GM23338 (cell line): ENCODE measurements around the gene SERBP1. TPM values are rescaled to one million over a fixed set of nuclear protein-coding genes. Genes with fewer than 3 reads are reported as not detected.

ENCODE experiments used
- ATAC-seq: fragments of 200-7000 bp; cut with Tn5 transposase; 3 replicates; pipeline ENCODE4 v1.9.1; 2020
- DNase-seq: peaks from one replicate; pipeline ENCODE4 v3.0.0-alpha.2; 2015; ENCODE audit warnings: low spot score
- H2AFZ ChIP-seq: fragments of 200-600 bp; sonication (generic); 2 replicates; pipeline ENCODE4 v1.8.0; 2016; ENCODE audit warnings: antibody characterized with exemption, mild to moderate bottlenecking, moderate library complexity
- H3F3A ChIP-seq: fragments of 200-600 bp; sonication (generic); replicated peaks from 2 replicates; pipeline ENCODE4 v1.8.0; 2017; ENCODE audit warnings: antibody characterized with exemption, mixed run types, low read depth
- H3K27ac ChIP-seq: fragments of 200-600 bp; sonication (generic); 2 replicates; pipeline ENCODE4 v1.6.1; 2016; ENCODE audit warnings: low read depth
- H3K27me3 ChIP-seq: fragments of 200-600 bp; sonication (generic); 2 replicates; pipeline ENCODE4 v1.8.0; 2016; ENCODE audit warnings: mild to moderate bottlenecking, mixed run types, moderate library complexity; ENCODE audit not compliant: insufficient read depth
- H3K36me3 ChIP-seq: fragments of 200-600 bp; sonication (generic); 2 replicates; pipeline ENCODE4 v1.8.0; 2016; ENCODE audit warnings: mild to moderate bottlenecking; ENCODE audit not compliant: insufficient read depth
- H3K4me1 ChIP-seq: fragments of 200-600 bp; sonication (generic); 2 replicates; pipeline ENCODE4 v1.8.0; 2016; ENCODE audit warnings: mild to moderate bottlenecking, moderate library complexity; ENCODE audit not compliant: insufficient read depth
- H3K4me2 ChIP-seq: fragments of 200-600 bp; sonication (generic); 2 replicates; pipeline ENCODE4 v1.7.1; 2017; ENCODE audit warnings: mixed run types
- H3K4me3 ChIP-seq: fragments of 200-600 bp; sonication (generic); 2 replicates; pipeline ENCODE4 v1.6.1; 2016; ENCODE audit warnings: mixed run types
- H3K79me2 ChIP-seq: fragments of 200-600 bp; sonication (generic); replicated peaks from 2 replicates; pipeline ENCODE4 v1.8.0; 2017; ENCODE audit warnings: mild to moderate bottlenecking; ENCODE audit not compliant: insufficient read depth
- H3K9me2 ChIP-seq: fragments of 200-600 bp; sonication (generic); 2 replicates; pipeline ENCODE4 v1.8.0; 2017; ENCODE audit not compliant: insufficient read depth
- H4K20me1 ChIP-seq: fragments of 200-600 bp; sonication (generic); replicated peaks from 2 replicates; pipeline ENCODE4 v1.8.0; 2017; ENCODE audit warnings: mild to moderate bottlenecking; ENCODE audit not compliant: insufficient read depth
- H3K27ac Mint-ChIP-seq: 2 replicates; pipeline ENCODE4 v1.8.0; 2020; ENCODE audit warnings: inconsistent platforms, mild to moderate bottlenecking, moderate library complexity, mixed read lengths
- H3K27me3 Mint-ChIP-seq: 3 replicates; pipeline ENCODE4 v1.8.0; 2022; ENCODE audit warnings: low read depth, mild to moderate bottlenecking, moderate library complexity, mixed read lengths, inconsistent platforms; ENCODE audit not compliant: insufficient read depth, poor library complexity
- H3K36me3 Mint-ChIP-seq: 3 replicates; pipeline ENCODE4 v1.8.0; 2021; ENCODE audit warnings: low read depth, mild to moderate bottlenecking, inconsistent platforms, moderate library complexity, mixed read lengths
- H3K4me1 Mint-ChIP-seq: 3 replicates; pipeline ENCODE4 v1.8.0; 2020; ENCODE audit warnings: mild to moderate bottlenecking, inconsistent platforms, mixed read lengths
- H3K4me3 Mint-ChIP-seq: 3 replicates; pipeline ENCODE4 v1.8.0; 2021; ENCODE audit warnings: moderate library complexity, mild to moderate bottlenecking, inconsistent platforms, mixed read lengths
- H3K9me3 Mint-ChIP-seq: 3 replicates; pipeline ENCODE4 v1.8.0; 2020; ENCODE audit warnings: moderate library complexity, mild to moderate bottlenecking, inconsistent platforms, mixed read lengths
- CREB1 ChIP-seq: fragments of 250-450 bp; sonication (Bioruptor Pico); IDR thresholded peaks from 2 replicates; pipeline ENCODE4 v1.5.0; 2020; ENCODE audit warnings: low read depth, mild to moderate bottlenecking, moderate library complexity
- ETS1 ChIP-seq: IDR thresholded peaks from 2 replicates; pipeline ENCODE4 v1.6.1; 2016; ENCODE audit warnings: antibody characterized with exemption
- EZH2 ChIP-seq: fragments of 200-600 bp; sonication (generic); IDR thresholded peaks from one replicate; pipeline ENCODE4 v1.8.0; 2017; ENCODE audit warnings: antibody characterized with exemption, mild to moderate bottlenecking, low read depth; ENCODE audit not compliant: unreplicated experiment
- EZH2phosphoT487 ChIP-seq: fragments of 200-600 bp; sonication (generic); IDR thresholded peaks from one replicate; pipeline ENCODE4 v1.8.1; 2018; ENCODE audit warnings: antibody characterized with exemption; ENCODE audit not compliant: unreplicated experiment
- JUNB ChIP-seq: IDR thresholded peaks from one replicate; pipeline ENCODE4 v1.6.1; 2016; ENCODE audit warnings: antibody characterized with exemption; ENCODE audit not compliant: unreplicated experiment
- NANOG ChIP-seq: IDR thresholded peaks from 2 replicates; pipeline ENCODE4 v1.6.1; 2016; ENCODE audit warnings: antibody characterized with exemption, borderline replicate concordance
- POLR2AphosphoS5 ChIP-seq: IDR thresholded peaks from 2 replicates; pipeline ENCODE4 v1.6.1; 2016; ENCODE audit warnings: antibody characterized with exemption, low read depth
- REST ChIP-seq: IDR thresholded peaks from one replicate; pipeline ENCODE4 v1.6.1; 2018; ENCODE audit warnings: antibody characterized with exemption; ENCODE audit not compliant: unreplicated experiment
- STAT1 ChIP-seq: IDR thresholded peaks from one replicate; pipeline ENCODE4 v1.6.1; 2016; ENCODE audit warnings: antibody characterized with exemption; ENCODE audit not compliant: unreplicated experiment
- ZNF114 ChIP-seq: fragments of 250-450 bp; sonication (Bioruptor Pico); IDR thresholded peaks from 2 replicates; pipeline ENCODE4 v1.5.0; 2020; ENCODE audit warnings: mild to moderate bottlenecking, moderate library complexity
- ZNF331 ChIP-seq: fragments of 250-450 bp; sonication (Bioruptor Pico); IDR thresholded peaks from 2 replicates; pipeline ENCODE4 v1.5.0; 2020; ENCODE audit warnings: low read depth, mild to moderate bottlenecking, moderate library complexity
- ZNF462 ChIP-seq: fragments of 250-450 bp; sonication (Bioruptor Pico); IDR thresholded peaks from 2 replicates; pipeline ENCODE4 v1.5.0; 2020; ENCODE audit warnings: mild to moderate bottlenecking, moderate library complexity
- polyA plus RNA-seq: library from polyadenylated mRNA; unstranded; fragments of >200 nt; fragmentation: Nextera tagmentation; extraction: Ambion mirVana; gene quantifications from 2 replicates; pipeline ENCODE4 v1.2.1, GENCODE V29; 2016
- total RNA-seq: library from RNA; depleted of rRNA; stranded (reverse); fragments of >200 nt; shearing (Covaris generic); gene quantifications from 2 replicates; pipeline ENCODE4 v1.2.3, GENCODE V29; 2014
- TF ChIP-seq, protein P1 (sequence below), 2 experiments: fragments of 200-600 bp in 1 of 2; sonication (generic) in 1 of 2; conservative IDR thresholded peaks; 2 replicates each; pipeline versions ENCODE4 v1.5.1 to v1.6.1; 2016 to 2017; ENCODE audit warnings: antibody characterized with exemption in 2 of 2, low read depth in 2 of 2, mild to moderate bottlenecking in 2 of 2, moderate library complexity in 1 of 2

Gene SERBP1
- total and polyA plus RNA-seq, 2 experiments from 2014 or later = 559 to 674 TPM

DNA sequence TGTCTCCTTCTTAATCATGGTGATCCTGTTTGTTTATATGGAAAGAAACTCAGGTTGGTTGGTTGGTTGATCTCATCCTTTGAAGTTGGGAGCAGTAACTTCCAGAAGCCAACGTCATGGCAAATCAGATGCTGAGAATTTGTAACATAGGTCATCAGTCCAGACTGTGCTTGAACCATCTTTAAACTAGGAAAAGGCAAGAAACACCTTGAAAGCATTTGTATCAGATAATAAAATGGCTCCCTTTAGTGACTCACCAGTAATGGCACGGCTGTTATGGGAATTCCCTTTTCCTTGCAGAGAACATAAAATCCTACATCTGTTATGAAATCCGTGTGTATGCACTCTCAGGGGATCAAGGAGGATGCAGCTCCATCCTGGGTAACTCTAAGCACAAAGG, 58.1 kb downstream of the SERBP1 start:
- Histone ChIP-seq H3F3A (no peaks in the 10 kb centered on the region), H3K4me1 (peaks cover 12% of the 10 kb centered on the region), H3K4me3 (no peak overlapping the region), H3K79me2 (no peaks in the 10 kb centered on the region), H3K27ac (no peak overlapping the region), H3K4me2 (no peak overlapping the region), H3K36me3 (no peaks in the 10 kb centered on the region), H3K27me3 (no peaks in the 10 kb centered on the region), H2AFZ (no peak overlapping the region), H4K20me1 (no peaks in the 10 kb centered on the region), H3K9me2 (peaks cover under 1% of the 10 kb centered on the region; the same call in 1 of the 2 replicates)
- H3K9me3 Mint-ChIP-seq = no peaks in the 10 kb centered on the region
- peaks cover 1% of the 10 kb centered on the region for H3K27me3 Mint-ChIP-seq
- TF ChIP-seq NANOG = no peak
- no peak for TF ChIP-seq STAT1
- TF ChIP-seq EZH2 = no peak
- no peak for TF ChIP-seq JUNB
- no peak for TF ChIP-seq EZH2phosphoT487
- TF ChIP-seq ZNF331 (CRISPR knock-in tag) = no peak
- no peak for TF ChIP-seq REST
- no peak for TF ChIP-seq ZNF462 (CRISPR knock-in tag)
- no peak for TF ChIP-seq POLR2AphosphoS5
- no peak for TF ChIP-seq ETS1
- no peak for TF ChIP-seq ZNF114 (CRISPR knock-in tag)
- no peak for TF ChIP-seq CREB1 (CRISPR knock-in tag)
- TF ChIP-seq, protein P1, sequence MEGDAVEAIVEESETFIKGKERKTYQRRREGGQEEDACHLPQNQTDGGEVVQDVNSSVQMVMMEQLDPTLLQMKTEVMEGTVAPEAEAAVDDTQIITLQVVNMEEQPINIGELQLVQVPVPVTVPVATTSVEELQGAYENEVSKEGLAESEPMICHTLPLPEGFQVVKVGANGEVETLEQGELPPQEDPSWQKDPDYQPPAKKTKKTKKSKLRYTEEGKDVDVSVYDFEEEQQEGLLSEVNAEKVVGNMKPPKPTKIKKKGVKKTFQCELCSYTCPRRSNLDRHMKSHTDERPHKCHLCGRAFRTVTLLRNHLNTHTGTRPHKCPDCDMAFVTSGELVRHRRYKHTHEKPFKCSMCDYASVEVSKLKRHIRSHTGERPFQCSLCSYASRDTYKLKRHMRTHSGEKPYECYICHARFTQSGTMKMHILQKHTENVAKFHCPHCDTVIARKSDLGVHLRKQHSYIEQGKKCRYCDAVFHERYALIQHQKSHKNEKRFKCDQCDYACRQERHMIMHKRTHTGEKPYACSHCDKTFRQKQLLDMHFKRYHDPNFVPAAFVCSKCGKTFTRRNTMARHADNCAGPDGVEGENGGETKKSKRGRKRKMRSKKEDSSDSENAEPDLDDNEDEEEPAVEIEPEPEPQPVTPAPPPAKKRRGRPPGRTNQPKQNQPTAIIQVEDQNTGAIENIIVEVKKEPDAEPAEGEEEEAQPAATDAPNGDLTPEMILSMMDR (conservative IDR thresholded peaks at IDR 0.05; ENCODE audit: low read depth in 2 of 2) = no peak
- H3K4me1 Mint-ChIP-seq = peaks cover 21% of the 10 kb centered on the region
- H3K27ac Mint-ChIP-seq = no peak overlapping the region
- no peaks in the 10 kb centered on the region for H3K36me3 Mint-ChIP-seq
- ATAC-seq (no peak), DNase-seq (no peak)
- no peak overlapping the region for H3K4me3 Mint-ChIP-seq
